Mucosa of descending colon (tissue), 3 donors: ENCODE measurements around the gene CMTM2. TPM values are rescaled to one million over a fixed set of nuclear protein-coding genes. Genes with fewer than 3 reads are reported as not detected.

Experiments
- ATAC-seq: fragments of 200-7000 bp; cut with Tn5 transposase; one replicate; pipeline ENCODE4 v1.9.1; 2020; ENCODE audit warnings: mild to moderate bottlenecking, moderate library complexity
- DNase-seq, 3 donors: peaks; one replicate each; pipeline ENCODE4 v3.0.0-alpha.2; 2020
- H3K36me3 ChIP-seq: fragments of 200-600 bp; one replicate; pipeline ENCODE4 v1.8.0; 2021; ENCODE audit warnings: low read depth, mild to moderate bottlenecking
- H3K4me1 ChIP-seq: fragments of 200-600 bp; one replicate; pipeline ENCODE4 v1.8.0; 2021; ENCODE audit warnings: low read depth, mild to moderate bottlenecking
- H3K4me3 ChIP-seq: fragments of 200-600 bp; one replicate; pipeline ENCODE4 v1.8.0; 2021; ENCODE audit warnings: mild to moderate bottlenecking
- H3K9me3 ChIP-seq: fragments of 200-600 bp; one replicate; pipeline ENCODE4 v1.8.0; 2021; ENCODE audit warnings: mild to moderate bottlenecking
- CTCF ChIP-seq: fragments of 200-600 bp; IDR thresholded peaks from one replicate; pipeline ENCODE4 v1.8.0; 2022; ENCODE audit warnings: antibody characterized with exemption, mild to moderate bottlenecking
- intact Hi-C, 2 donors: fragments of 100-400 bp; cut with DNase I in 1 of 2; cut with micrococcal nuclease in 1 of 2; formaldehyde crosslinking; loops; one replicate each; pipeline versions ENCODE4 v1.11.0 to v1.11.1; 2022; cut with DNase I, micrococcal nuclease
- total RNA-seq, 3 donors: library from RNA; stranded (reverse); fragmentation: NEBNext Ultra II Directional in 2 of 3; extraction: Animal tissue kit (Norgen Biotek cat#: 25700) in 2 of 3; gene quantifications; one replicate each; pipeline versions ENCODE4 v1.2.1 to v1.2.4, GENCODE V29; 2021 to 2023
- donor health status: DM: no; HTN: no; CAD: no; lungs with moderate emphysema.
- donor health status: DM: no; HTN: no; CAD: no.
- donor health status: DM: no; HTN: yes; CAD: no.

The CMTM2 gene
- total RNA-seq, 3 donors from 2014 or later: 0.46 TPM; not detected in 2

- H3K4me1 ChIP-seq: peaks cover 17% of the 10 kb centered on the region
- ATAC-seq (peak; percentile 58), DNase-seq (peak; percentile 50 to 88 (median 63))
- H3K9me3 ChIP-seq: no peaks in the 10 kb centered on the region
- H3K36me3 ChIP-seq: no peaks in the 10 kb centered on the region
- peak overlapping the region; percentile 34 for H3K4me3 ChIP-seq
- no peak for TF ChIP-seq CTCF
- intact Hi-C loops: loop anchor here in 1 of 2 donors (10.0 kb wide), 1 partner anchor 199 kb away; no protein-coding TSS in a partner anchor
Measured at GRCh38 chr16:66603537-66604375, 24.5 kb downstream of the CMTM2 start.

GRCh38 chr16:66604376-66605176 lies 25.3 kb downstream of the CMTM2 start, which contains the start of gene CMTM3:
CMTM3 (plus strand) TSS chr16:66604704; CDS start chr16:66604806, 102 bp downstream.
- intact Hi-C loops: loop anchor here in 1 of 2 donors (10.0 kb wide), 1 partner anchor 200 kb away; no protein-coding TSS in a partner anchor
- Histone ChIP-seq H3K4me1 (peaks cover 17% of the 10 kb centered on the region), H3K9me3 (no peaks in the 10 kb centered on the region), H3K4me3 (peak within 1 kb of the TSS; percentile 34), H3K36me3 (no peaks in the 10 kb centered on the region)
- ATAC-seq (peak; percentile 71), DNase-seq (peak; percentile 62 to 78 (median 75))
- TF ChIP-seq CTCF: peak; percentile 60

GRCh38 chr16:66605177-66605978 lies 26.1 kb downstream of the CMTM2 start:
- Histone ChIP-seq H3K9me3 (no peaks in the 10 kb centered on the region), H3K36me3 (no peaks in the 10 kb centered on the region), H3K4me1 (peaks cover 17% of the 10 kb centered on the region), H3K4me3 (peak overlapping the region; percentile 34)
- ATAC-seq (peak; percentile 37), DNase-seq (peak; percentile 46 to 67 (median 65))
- intact Hi-C loops: loop anchor here in 1 of 2 donors (10.0 kb wide), 1 partner anchor 201 kb away; no protein-coding TSS in a partner anchor
- no peak for TF ChIP-seq CTCF

GRCh38 chr16:66605979-66606751 lies 26.9 kb downstream of the CMTM2 start:
- Histone ChIP-seq H3K4me1 (peaks cover 17% of the 10 kb centered on the region), H3K4me3 (no peak overlapping the region), H3K9me3 (no peaks in the 10 kb centered on the region), H3K36me3 (no peaks in the 10 kb centered on the region)
- ATAC-seq (no peak), DNase-seq (no peak)
- intact Hi-C loops: loop anchor here in 1 of 2 donors (10.0 kb wide), 1 partner anchor 201 kb away; no protein-coding TSS in a partner anchor
- TF ChIP-seq CTCF: no peak
